WTC11 (cell line): Measurements from ENCODE around the gene LAMB4. TPM values are rescaled to one million over a fixed set of nuclear protein-coding genes. Genes with fewer than 3 reads are reported as not detected.

Experiments
- ATAC-seq: fragments of 200-7000 bp; cut with Tn5 transposase; 2 replicates; pipeline ENCODE4 v1.10.0; 2021; ENCODE audit warnings: mild to moderate bottlenecking, moderate library complexity
- CTCF ChIA-PET: fragments of 300-600 bp; sonication (Branson Sonifier 250); formaldehyde crosslinking; loops from one replicate; lab custom pipeline; 2021; ENCODE audit warnings: antibody characterized with exemption; lab: Charles Lee
- POLR2A ChIA-PET: fragments of 350-600 bp; sonication (Branson Sonifier 250); formaldehyde crosslinking; loops from one replicate; lab custom pipeline; 2021; ENCODE audit warnings: antibody characterized with exemption; lab: Charles Lee
- DNase-seq: peaks from one replicate; pipeline ENCODE4 v3.0.0; 2021; ENCODE audit warnings: low spot score
- H3K27ac Mint-ChIP-seq: 2 replicates; pipeline ENCODE4 v1.8.0; 2021; ENCODE audit warnings: mixed read lengths
- H3K27me3 Mint-ChIP-seq: 2 replicates; pipeline ENCODE4 v1.8.0; 2021; ENCODE audit warnings: low read depth, mild to moderate bottlenecking, moderate library complexity, mixed read lengths
- H3K36me3 Mint-ChIP-seq: 2 replicates; pipeline ENCODE4 v1.8.0; 2021; ENCODE audit warnings: mixed read lengths
- H3K4me1 Mint-ChIP-seq: 2 replicates; pipeline ENCODE4 v1.8.0; 2022; ENCODE audit warnings: mixed read lengths
- H3K4me3 Mint-ChIP-seq: 2 replicates; pipeline ENCODE4 v1.8.0; 2021; ENCODE audit warnings: mild to moderate bottlenecking, moderate library complexity, mixed read lengths
- H3K9me3 Mint-ChIP-seq: 2 replicates; pipeline ENCODE4 v1.8.0; 2021; ENCODE audit warnings: mixed read lengths
- ATF1 ChIP-seq: sonication (generic); formaldehyde crosslinking; IDR thresholded peaks from 2 replicates; pipeline ENCODE4 v1.8.1; 2023; ENCODE audit warnings: mild to moderate bottlenecking, moderate library complexity, missing genetic modification reagents
- CBFB ChIP-seq: sonication (generic); formaldehyde crosslinking; IDR thresholded peaks from 2 replicates; pipeline ENCODE4 v1.8.1; 2022; ENCODE audit warnings: mild to moderate bottlenecking, low read depth, missing genetic modification reagents
- CREB1 ChIP-seq: sonication (generic); formaldehyde crosslinking; IDR thresholded peaks from 2 replicates; pipeline ENCODE4 v1.8.0; 2023; ENCODE audit warnings: mild to moderate bottlenecking, missing genetic modification reagents
- ERG ChIP-seq: fragments of 250-450 bp; sonication (Bioruptor Pico); IDR thresholded peaks from 2 replicates; pipeline ENCODE4 v1.8.0; 2021; ENCODE audit warnings: mild to moderate bottlenecking
- FOXJ3 ChIP-seq: sonication (generic); formaldehyde crosslinking; IDR thresholded peaks from 2 replicates; pipeline ENCODE4 v1.9.0; 2021; ENCODE audit warnings: missing genetic modification reagents, mild to moderate bottlenecking, borderline replicate concordance
- FOXP1 ChIP-seq: sonication (generic); formaldehyde crosslinking; IDR thresholded peaks from 2 replicates; pipeline ENCODE4 v1.8.0; 2022; ENCODE audit warnings: missing genetic modification reagents, mild to moderate bottlenecking, moderate library complexity, borderline replicate concordance
- GTF2I ChIP-seq: fragments of 250-450 bp; sonication (Bioruptor Pico); conservative IDR thresholded peaks from 2 replicates; pipeline ENCODE4 v1.4.0; 2021; ENCODE audit warnings: mild to moderate bottlenecking
- NFATC4 ChIP-seq: fragments of 250-450 bp; sonication (Bioruptor Pico); IDR thresholded peaks from 2 replicates; pipeline ENCODE4 v1.9.0; 2021; ENCODE audit warnings: mild to moderate bottlenecking
- NFYB ChIP-seq: sonication (generic); formaldehyde crosslinking; conservative IDR thresholded peaks from 2 replicates; pipeline ENCODE4 v1.8.0; 2022; ENCODE audit warnings: low read depth, missing genetic modification reagents
- NR2C2 ChIP-seq: sonication (generic); formaldehyde crosslinking; IDR thresholded peaks from 2 replicates; pipeline ENCODE4 v1.8.0; 2022; ENCODE audit warnings: mild to moderate bottlenecking, missing genetic modification reagents
- NR3C1 ChIP-seq: sonication (generic); formaldehyde crosslinking; conservative IDR thresholded peaks from 2 replicates; pipeline ENCODE4 v1.8.1; 2023; ENCODE audit warnings: low read depth, mild to moderate bottlenecking, missing genetic modification reagents
- SMAD3 ChIP-seq: sonication (generic); formaldehyde crosslinking; IDR thresholded peaks from 2 replicates; pipeline ENCODE4 v1.8.0; 2022; ENCODE audit warnings: missing genetic modification reagents, mild to moderate bottlenecking, borderline replicate concordance
- SMAD4 ChIP-seq: sonication (generic); formaldehyde crosslinking; IDR thresholded peaks from 2 replicates; pipeline ENCODE4 v1.8.0; 2022; ENCODE audit warnings: mild to moderate bottlenecking, missing genetic modification reagents
- TP53 ChIP-seq: sonication (generic); formaldehyde crosslinking; IDR thresholded peaks from 2 replicates; pipeline ENCODE4 v1.8.1; 2023; ENCODE audit warnings: mild to moderate bottlenecking, missing genetic modification reagents
- USF1 ChIP-seq: sonication (generic); formaldehyde crosslinking; IDR thresholded peaks from 2 replicates; pipeline ENCODE4 v1.8.0; 2022; ENCODE audit warnings: mild to moderate bottlenecking, missing genetic modification reagents
- ZNF263 ChIP-seq: sonication (generic); formaldehyde crosslinking; IDR thresholded peaks from 2 replicates; pipeline ENCODE4 v1.8.1; 2022; ENCODE audit warnings: low read depth, mild to moderate bottlenecking, moderate library complexity, missing genetic modification reagents
- ZNF416 ChIP-seq: fragments of 250-450 bp; sonication (Bioruptor Pico); IDR thresholded peaks from 2 replicates; pipeline ENCODE4 v1.9.0; 2021; ENCODE audit warnings: mild to moderate bottlenecking, inconsistent platforms
- ZNF423 ChIP-seq: fragments of 250-450 bp; sonication (Bioruptor Pico); IDR thresholded peaks from 2 replicates; pipeline ENCODE4 v2.1.2; 2022; ENCODE audit warnings: mild to moderate bottlenecking, moderate library complexity
- total RNA-seq: library from RNA; stranded (reverse); gene quantifications from 3 replicates; pipeline ENCODE4 v1.2.3, GENCODE V29; 2021
- TF ChIP-seq, protein P1 (sequence below): sonication (generic); formaldehyde crosslinking; conservative IDR thresholded peaks from 2 replicates; pipeline ENCODE4 v1.8.1; 2022; ENCODE audit warnings: mild to moderate bottlenecking, missing genetic modification reagents
- TF ChIP-seq, protein P2 (sequence below): sonication (generic); formaldehyde crosslinking; IDR thresholded peaks from 2 replicates; pipeline ENCODE4 v1.8.1; 2023; ENCODE audit warnings: mild to moderate bottlenecking, missing genetic modification reagents, borderline replicate concordance
- TF ChIP-seq, protein P3 (sequence below): sonication (generic); formaldehyde crosslinking; IDR thresholded peaks from 2 replicates; pipeline ENCODE4 v1.8.1; 2022; ENCODE audit warnings: low read depth, mild to moderate bottlenecking, moderate library complexity, missing genetic modification reagents, borderline replicate concordance
- TF ChIP-seq, protein P4 (sequence below): sonication (generic); formaldehyde crosslinking; IDR thresholded peaks from 2 replicates; pipeline ENCODE4 v1.8.0; 2022; ENCODE audit warnings: mild to moderate bottlenecking, missing genetic modification reagents

The LAMB4 gene
- total RNA-seq, 1 experiment from 2014 or later = not detected

- TF ChIP-seq USF1 (CRISPR knock-in tag) (no peak), NFATC4 (no peak)
- TF ChIP-seq, all 79 proteins: peak for 0
Measured at GRCh38 chr7:108089381-108089780, 40.8 kb downstream of the LAMB4 start (continued).

GRCh38 chr7:108088729-108089128, 41.4 kb downstream of the LAMB4 start:
- no peak overlapping the region for H3K4me3 Mint-ChIP-seq
- H3K36me3 Mint-ChIP-seq = no peaks in the 10 kb centered on the region
- no peaks in the 10 kb centered on the region for H3K9me3 Mint-ChIP-seq
- no peaks in the 10 kb centered on the region for H3K4me1 Mint-ChIP-seq
- no peak overlapping the region for H3K27ac Mint-ChIP-seq
- ATAC-seq = no peak
- TF ChIP-seq NFYB (CRISPR knock-in tag) (no peak), NR2C2 (CRISPR knock-in tag) (no peak), FOXJ3 (no peak), ZNF263 (CRISPR knock-in tag) (no peak), NR3C1 (CRISPR knock-in tag) (no peak), SMAD4 (CRISPR knock-in tag) (no peak), FOXP1 (no peak), ATF1 (CRISPR knock-in tag) (no peak), ZNF416 (no peak), ERG (CRISPR knock-in tag) (no peak), GTF2I (no peak), CBFB (CRISPR knock-in tag) (no peak), CREB1 (CRISPR knock-in tag) (no peak), TP53 (CRISPR knock-in tag) (no peak), ZNF423 (CRISPR knock-in tag) (no peak), SMAD3 (no peak)
- TF ChIP-seq, protein P1, sequence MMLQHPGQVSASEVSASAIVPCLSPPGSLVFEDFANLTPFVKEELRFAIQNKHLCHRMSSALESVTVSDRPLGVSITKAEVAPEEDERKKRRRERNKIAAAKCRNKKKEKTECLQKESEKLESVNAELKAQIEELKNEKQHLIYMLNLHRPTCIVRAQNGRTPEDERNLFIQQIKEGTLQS (CRISPR knock-in tag) = no peak
- TF ChIP-seq, protein P2, sequence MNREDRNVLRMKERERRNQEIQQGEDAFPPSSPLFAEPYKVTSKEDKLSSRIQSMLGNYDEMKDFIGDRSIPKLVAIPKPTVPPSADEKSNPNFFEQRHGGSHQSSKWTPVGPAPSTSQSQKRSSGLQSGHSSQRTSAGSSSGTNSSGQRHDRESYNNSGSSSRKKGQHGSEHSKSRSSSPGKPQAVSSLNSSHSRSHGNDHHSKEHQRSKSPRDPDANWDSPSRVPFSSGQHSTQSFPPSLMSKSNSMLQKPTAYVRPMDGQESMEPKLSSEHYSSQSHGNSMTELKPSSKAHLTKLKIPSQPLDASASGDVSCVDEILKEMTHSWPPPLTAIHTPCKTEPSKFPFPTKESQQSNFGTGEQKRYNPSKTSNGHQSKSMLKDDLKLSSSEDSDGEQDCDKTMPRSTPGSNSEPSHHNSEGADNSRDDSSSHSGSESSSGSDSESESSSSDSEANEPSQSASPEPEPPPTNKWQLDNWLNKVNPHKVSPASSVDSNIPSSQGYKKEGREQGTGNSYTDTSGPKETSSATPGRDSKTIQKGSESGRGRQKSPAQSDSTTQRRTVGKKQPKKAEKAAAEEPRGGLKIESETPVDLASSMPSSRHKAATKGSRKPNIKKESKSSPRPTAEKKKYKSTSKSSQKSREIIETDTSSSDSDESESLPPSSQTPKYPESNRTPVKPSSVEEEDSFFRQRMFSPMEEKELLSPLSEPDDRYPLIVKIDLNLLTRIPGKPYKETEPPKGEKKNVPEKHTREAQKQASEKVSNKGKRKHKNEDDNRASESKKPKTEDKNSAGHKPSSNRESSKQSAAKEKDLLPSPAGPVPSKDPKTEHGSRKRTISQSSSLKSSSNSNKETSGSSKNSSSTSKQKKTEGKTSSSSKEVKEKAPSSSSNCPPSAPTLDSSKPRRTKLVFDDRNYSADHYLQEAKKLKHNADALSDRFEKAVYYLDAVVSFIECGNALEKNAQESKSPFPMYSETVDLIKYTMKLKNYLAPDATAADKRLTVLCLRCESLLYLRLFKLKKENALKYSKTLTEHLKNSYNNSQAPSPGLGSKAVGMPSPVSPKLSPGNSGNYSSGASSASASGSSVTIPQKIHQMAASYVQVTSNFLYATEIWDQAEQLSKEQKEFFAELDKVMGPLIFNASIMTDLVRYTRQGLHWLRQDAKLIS = no peak
- TF ChIP-seq, protein P3, sequence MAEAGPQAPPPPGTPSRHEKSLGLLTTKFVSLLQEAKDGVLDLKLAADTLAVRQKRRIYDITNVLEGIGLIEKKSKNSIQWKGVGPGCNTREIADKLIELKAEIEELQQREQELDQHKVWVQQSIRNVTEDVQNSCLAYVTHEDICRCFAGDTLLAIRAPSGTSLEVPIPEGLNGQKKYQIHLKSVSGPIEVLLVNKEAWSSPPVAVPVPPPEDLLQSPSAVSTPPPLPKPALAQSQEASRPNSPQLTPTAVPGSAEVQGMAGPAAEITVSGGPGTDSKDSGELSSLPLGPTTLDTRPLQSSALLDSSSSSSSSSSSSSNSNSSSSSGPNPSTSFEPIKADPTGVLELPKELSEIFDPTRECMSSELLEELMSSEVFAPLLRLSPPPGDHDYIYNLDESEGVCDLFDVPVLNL (CRISPR knock-in tag) = no peak
- TF ChIP-seq, protein P4, sequence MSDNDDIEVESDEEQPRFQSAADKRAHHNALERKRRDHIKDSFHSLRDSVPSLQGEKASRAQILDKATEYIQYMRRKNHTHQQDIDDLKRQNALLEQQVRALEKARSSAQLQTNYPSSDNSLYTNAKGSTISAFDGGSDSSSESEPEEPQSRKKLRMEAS (CRISPR knock-in tag) = no peak
- H3K27me3 Mint-ChIP-seq = no peaks in the 10 kb centered on the region
- DNase-seq = no peak
- CTCF ChIA-PET = no interaction called here
- POLR2A ChIA-PET = no interaction called here
